Measurements from ENCODE around the gene NAV1.
"Not testable (repeated sequence)": the region's sequence is repeated elsewhere in the genome, so short reads cannot be mapped to it uniquely, and the experiment has no call there.

Gene NAV1

DNA sequence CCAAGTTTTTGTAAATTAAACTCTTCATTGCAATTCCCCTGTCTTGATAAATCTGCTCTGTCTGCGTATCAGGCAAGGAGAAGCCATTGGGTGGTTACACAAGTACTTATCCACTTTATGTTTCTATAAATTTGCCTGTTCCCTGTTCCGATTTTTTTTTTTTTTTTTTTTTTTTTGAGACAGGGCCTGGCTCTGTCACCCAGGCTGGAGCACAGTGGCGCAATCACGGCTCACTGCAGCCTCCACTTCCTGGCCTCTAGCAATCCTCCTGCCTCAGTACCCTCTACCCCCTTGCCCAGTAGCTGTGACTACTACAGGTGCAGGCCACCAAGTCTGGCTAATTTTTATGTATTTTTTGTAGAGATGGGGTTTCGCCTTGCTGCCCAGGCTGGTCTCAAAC lies 20.9 kb upstream of the NAV1 start:
- TF ChIP-seq ZFP30 (CRISPR knock-in tag; IDR thresholded peaks at IDR 0.05) = no peak
- no peak for TF ChIP-seq GLIS3 (CRISPR knock-in tag; IDR thresholded peaks at IDR 0.05)
- TF ChIP-seq, protein P1, sequence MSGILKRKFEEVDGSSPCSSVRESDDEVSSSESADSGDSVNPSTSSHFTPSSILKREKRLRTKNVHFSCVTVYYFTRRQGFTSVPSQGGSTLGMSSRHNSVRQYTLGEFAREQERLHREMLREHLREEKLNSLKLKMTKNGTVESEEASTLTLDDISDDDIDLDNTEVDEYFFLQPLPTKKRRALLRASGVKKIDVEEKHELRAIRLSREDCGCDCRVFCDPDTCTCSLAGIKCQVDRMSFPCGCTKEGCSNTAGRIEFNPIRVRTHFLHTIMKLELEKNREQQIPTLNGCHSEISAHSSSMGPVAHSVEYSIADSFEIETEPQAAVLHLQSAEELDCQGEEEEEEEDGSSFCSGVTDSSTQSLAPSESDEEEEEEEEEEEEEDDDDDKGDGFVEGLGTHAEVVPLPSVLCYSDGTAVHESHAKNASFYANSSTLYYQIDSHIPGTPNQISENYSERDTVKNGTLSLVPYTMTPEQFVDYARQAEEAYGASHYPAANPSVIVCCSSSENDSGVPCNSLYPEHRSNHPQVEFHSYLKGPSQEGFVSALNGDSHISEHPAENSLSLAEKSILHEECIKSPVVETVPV (CRISPR knock-in tag; IDR thresholded peaks at IDR 0.05) = no peak
- TF ChIP-seq ZC3H10 (CRISPR knock-in tag; IDR thresholded peaks at IDR 0.05) = no peak
- TF ChIP-seq, protein P2, sequence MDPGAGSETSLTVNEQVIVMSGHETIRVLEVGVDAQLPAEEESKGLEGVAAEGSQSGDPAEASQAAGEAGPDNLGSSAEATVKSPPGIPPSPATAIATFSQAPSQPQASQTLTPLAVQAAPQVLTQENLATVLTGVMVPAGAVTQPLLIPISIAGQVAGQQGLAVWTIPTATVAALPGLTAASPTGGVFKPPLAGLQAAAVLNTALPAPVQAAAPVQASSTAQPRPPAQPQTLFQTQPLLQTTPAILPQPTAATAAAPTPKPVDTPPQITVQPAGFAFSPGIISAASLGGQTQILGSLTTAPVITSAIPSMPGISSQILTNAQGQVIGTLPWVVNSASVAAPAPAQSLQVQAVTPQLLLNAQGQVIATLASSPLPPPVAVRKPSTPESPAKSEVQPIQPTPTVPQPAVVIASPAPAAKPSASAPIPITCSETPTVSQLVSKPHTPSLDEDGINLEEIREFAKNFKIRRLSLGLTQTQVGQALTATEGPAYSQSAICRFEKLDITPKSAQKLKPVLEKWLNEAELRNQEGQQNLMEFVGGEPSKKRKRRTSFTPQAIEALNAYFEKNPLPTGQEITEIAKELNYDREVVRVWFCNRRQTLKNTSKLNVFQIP (CRISPR knock-in tag; IDR thresholded peaks at IDR 0.05; ENCODE audit: borderline replicate concordance, low read depth) = no peak
- TF ChIP-seq ZNF70 (CRISPR knock-in tag; IDR thresholded peaks at IDR 0.05) = no peak
- TF ChIP-seq OSR1 (CRISPR knock-in tag; IDR thresholded peaks at IDR 0.05) = no peak
- no peak for TF ChIP-seq ARNTL (CRISPR knock-in tag; IDR thresholded peaks at IDR 0.05; ENCODE audit: borderline replicate concordance, low read depth)
- TF ChIP-seq, protein P3, sequence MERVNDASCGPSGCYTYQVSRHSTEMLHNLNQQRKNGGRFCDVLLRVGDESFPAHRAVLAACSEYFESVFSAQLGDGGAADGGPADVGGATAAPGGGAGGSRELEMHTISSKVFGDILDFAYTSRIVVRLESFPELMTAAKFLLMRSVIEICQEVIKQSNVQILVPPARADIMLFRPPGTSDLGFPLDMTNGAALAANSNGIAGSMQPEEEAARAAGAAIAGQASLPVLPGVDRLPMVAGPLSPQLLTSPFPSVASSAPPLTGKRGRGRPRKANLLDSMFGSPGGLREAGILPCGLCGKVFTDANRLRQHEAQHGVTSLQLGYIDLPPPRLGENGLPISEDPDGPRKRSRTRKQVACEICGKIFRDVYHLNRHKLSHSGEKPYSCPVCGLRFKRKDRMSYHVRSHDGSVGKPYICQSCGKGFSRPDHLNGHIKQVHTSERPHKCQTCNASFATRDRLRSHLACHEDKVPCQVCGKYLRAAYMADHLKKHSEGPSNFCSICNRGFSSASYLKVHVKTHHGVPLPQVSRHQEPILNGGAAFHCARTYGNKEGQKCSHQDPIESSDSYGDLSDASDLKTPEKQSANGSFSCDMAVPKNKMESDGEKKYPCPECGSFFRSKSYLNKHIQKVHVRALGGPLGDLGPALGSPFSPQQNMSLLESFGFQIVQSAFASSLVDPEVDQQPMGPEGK (CRISPR knock-in tag; IDR thresholded peaks at IDR 0.05; ENCODE audit: borderline replicate concordance) = no peak
- no peak for TF ChIP-seq PPARA (CRISPR knock-in tag; IDR thresholded peaks at IDR 0.05; ENCODE audit: borderline replicate concordance)
- no peak for TF ChIP-seq TCF4 (CRISPR knock-in tag; IDR thresholded peaks at IDR 0.05; ENCODE audit: borderline replicate concordance)
- no peak for ATAC-seq

DNA sequence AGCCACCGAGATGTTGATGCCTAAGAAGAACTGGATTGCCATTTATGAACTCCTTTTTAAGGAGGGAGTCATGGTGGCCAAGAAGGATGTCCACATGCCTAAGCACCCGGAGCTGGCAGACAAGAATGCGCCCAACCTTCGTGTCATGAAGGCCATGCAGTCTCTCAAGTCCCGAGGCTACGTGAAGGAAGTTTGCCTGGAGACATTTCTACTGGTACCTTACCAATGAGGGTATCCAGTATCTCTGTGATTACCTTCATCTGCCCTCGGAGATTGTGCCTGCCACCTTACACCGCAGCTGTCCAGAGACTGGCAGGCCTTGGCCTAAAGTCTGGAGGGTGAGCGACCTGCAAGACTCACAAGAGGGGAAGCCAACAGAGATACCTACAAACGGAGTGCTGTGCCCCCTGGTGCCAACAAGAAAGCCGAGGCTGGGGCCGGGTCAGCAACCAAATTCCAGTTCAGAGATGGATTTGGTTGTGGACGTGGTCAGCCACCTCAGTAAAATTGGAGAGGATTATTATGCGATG lies 18.8 kb upstream of the NAV1 start:
- not testable (repeated sequence) for ATAC-seq

DNA sequence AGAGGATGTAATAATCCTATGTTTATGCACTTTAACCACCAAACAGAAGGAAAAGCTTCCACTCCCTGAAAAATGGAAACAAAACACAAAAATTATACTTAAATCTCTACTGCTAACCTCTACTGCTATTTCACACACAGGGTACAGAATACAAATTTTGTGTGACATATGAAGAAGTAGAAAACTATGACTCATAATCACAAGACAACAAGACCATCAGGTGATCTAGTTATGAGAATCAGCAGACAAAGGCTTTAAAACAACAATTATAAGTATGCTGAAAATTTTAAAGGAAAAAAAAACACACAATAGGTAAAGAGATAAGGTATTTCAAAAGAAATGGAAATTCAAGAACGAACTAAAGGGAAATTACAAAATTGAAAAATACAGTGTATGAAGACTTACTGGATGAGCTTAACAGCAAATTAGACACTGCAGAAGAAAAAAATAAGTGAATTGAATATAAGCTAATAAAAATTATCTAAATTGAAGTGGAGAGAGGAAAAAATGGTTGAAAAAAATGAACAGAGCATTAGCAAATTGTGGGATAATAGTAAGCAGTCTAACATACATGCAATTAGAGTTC lies 13.6 kb upstream of the NAV1 start:
- TF ChIP-seq, protein P4, sequence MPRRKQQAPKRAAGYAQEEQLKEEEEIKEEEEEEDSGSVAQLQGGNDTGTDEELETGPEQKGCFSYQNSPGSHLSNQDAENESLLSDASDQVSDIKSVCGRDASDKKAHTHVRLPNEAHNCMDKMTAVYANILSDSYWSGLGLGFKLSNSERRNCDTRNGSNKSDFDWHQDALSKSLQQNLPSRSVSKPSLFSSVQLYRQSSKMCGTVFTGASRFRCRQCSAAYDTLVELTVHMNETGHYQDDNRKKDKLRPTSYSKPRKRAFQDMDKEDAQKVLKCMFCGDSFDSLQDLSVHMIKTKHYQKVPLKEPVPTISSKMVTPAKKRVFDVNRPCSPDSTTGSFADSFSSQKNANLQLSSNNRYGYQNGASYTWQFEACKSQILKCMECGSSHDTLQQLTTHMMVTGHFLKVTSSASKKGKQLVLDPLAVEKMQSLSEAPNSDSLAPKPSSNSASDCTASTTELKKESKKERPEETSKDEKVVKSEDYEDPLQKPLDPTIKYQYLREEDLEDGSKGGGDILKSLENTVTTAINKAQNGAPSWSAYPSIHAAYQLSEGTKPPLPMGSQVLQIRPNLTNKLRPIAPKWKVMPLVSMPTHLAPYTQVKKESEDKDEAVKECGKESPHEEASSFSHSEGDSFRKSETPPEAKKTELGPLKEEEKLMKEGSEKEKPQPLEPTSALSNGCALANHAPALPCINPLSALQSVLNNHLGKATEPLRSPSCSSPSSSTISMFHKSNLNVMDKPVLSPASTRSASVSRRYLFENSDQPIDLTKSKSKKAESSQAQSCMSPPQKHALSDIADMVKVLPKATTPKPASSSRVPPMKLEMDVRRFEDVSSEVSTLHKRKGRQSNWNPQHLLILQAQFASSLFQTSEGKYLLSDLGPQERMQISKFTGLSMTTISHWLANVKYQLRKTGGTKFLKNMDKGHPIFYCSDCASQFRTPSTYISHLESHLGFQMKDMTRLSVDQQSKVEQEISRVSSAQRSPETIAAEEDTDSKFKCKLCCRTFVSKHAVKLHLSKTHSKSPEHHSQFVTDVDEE (CRISPR knock-in tag; IDR thresholded peaks at IDR 0.05) = no peak
- TF ChIP-seq, protein P2 (CRISPR knock-in tag; IDR thresholded peaks at IDR 0.05; ENCODE audit: borderline replicate concordance, low read depth) = no peak
- TF ChIP-seq ZNF565 (CRISPR knock-in tag; conservative IDR thresholded peaks at IDR 0.05; ENCODE audit: low read depth) (no peak), PPARA (CRISPR knock-in tag; IDR thresholded peaks at IDR 0.05; ENCODE audit: borderline replicate concordance) (no peak), RARB (CRISPR knock-in tag; IDR thresholded peaks at IDR 0.05) (no peak), ZFP30 (CRISPR knock-in tag; IDR thresholded peaks at IDR 0.05) (no peak), ARNTL (CRISPR knock-in tag; IDR thresholded peaks at IDR 0.05; ENCODE audit: borderline replicate concordance, low read depth) (no peak), SNAI2 (CRISPR knock-in tag; IDR thresholded peaks at IDR 0.05) (no peak), ZC3H10 (CRISPR knock-in tag; IDR thresholded peaks at IDR 0.05) (no peak), ZNF70 (CRISPR knock-in tag; IDR thresholded peaks at IDR 0.05) (no peak), ZFP3 (CRISPR knock-in tag; IDR thresholded peaks at IDR 0.05) (no peak), ESRRG (CRISPR knock-in tag; IDR thresholded peaks at IDR 0.05) (no peak), TOX (CRISPR knock-in tag; IDR thresholded peaks at IDR 0.05; ENCODE audit: borderline replicate concordance) (no peak), OSR1 (CRISPR knock-in tag; IDR thresholded peaks at IDR 0.05) (no peak), CSDC2 (CRISPR knock-in tag; IDR thresholded peaks at IDR 0.05) (no peak), ZNF8 (CRISPR knock-in tag; IDR thresholded peaks at IDR 0.05) (no peak), BACH2 (CRISPR knock-in tag; IDR thresholded peaks at IDR 0.05; ENCODE audit: borderline replicate concordance) (no peak)
- TF ChIP-seq, protein P5, sequence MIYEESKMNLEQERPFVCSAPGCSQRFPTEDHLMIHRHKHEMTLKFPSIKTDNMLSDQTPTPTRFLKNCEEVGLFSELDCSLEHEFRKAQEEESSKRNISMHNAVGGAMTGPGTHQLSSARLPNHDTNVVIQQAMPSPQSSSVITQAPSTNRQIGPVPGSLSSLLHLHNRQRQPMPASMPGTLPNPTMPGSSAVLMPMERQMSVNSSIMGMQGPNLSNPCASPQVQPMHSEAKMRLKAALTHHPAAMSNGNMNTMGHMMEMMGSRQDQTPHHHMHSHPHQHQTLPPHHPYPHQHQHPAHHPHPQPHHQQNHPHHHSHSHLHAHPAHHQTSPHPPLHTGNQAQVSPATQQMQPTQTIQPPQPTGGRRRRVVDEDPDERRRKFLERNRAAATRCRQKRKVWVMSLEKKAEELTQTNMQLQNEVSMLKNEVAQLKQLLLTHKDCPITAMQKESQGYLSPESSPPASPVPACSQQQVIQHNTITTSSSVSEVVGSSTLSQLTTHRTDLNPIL (CRISPR knock-in tag; IDR thresholded peaks at IDR 0.05; ENCODE audit: low read depth) = no peak
- TF ChIP-seq, protein P1 (CRISPR knock-in tag; IDR thresholded peaks at IDR 0.05) = no peak
- no peak for ATAC-seq
